ENCODE measurements around the gene PCMT1. TPM values are rescaled to one million over a fixed set of nuclear protein-coding genes. Genes with fewer than 3 reads are reported as not detected.
A peak's percentile ranks its signal among the peaks of the same experiment; 100 is the strongest.
"Not testable (repeated sequence)": the region's sequence is repeated elsewhere in the genome, so short reads cannot be mapped to it uniquely, and the experiment has no call there.

The PCMT1 gene
- total RNA-seq, 4 donors from 2014 or later, result 25.8 to 97.3 (median 64.4) TPM

- no peaks in the 10 kb centered on the region for H3K36me3 ChIP-seq
- in situ Hi-C loops (cut with MboI; ENCODE audit: low pct_ligation_motif_present in 1 of 4, low pct_unique_long_range_greater_than_20kb in 1 of 4, low sequenced_read_pairs in 3 of 4), result loop anchor here in 3 of 4 donors (10.0 to 25.0 kb wide), 2 partner anchors 79 to 167 kb away; partner anchors contain the start of gene RAET1G (in 1 of the 3)
- H3K27me3 ChIP-seq, result no peaks in the 10 kb centered on the region
- H3K4me1 ChIP-seq, result peaks cover 4 to 19% (median 12%) of the 10 kb centered on the region in 4 donors
- intact Hi-C loops (cut with DNase I; ENCODE audit: low total_unique reads), result no loop called here
- no peaks in the 10 kb centered on the region for H3K9me3 ChIP-seq
- H3K27ac ChIP-seq, result no peak overlapping the region
- TF ChIP-seq POLR2AphosphoS5 (IDR thresholded peaks at IDR 0.05) (no peak), POLR2A (IDR thresholded peaks at IDR 0.05) (no peak), EP300 (IDR thresholded peaks at IDR 0.05; ENCODE audit: low read depth) (no peak), CTCF (IDR thresholded peaks at IDR 0.05) (no peak)
- WGBS, 2 donors (ENCODE audit: low coverage in 1 of 2), result 55 to 78% methylated on average over 1 to 2 of the region's 3 CpGs
- H3K4me3 ChIP-seq, result no peak overlapping the region
- no peak for DNase-seq
Measured at GRCh38 chr6:149845549-149845948, 96.0 kb downstream of the PCMT1 start.

GRCh38 chr6:149846321-149846720 is 96.8 kb downstream of the PCMT1 start:
- Histone ChIP-seq H3K27me3 (no peaks in the 10 kb centered on the region), H3K27ac (no peak overlapping the region), H3K4me3 (no peak overlapping the region), H3K4me1 (peaks cover 4 to 15% (median 8%) of the 10 kb centered on the region in 4 donors), H3K9me3 (no peaks in the 10 kb centered on the region), H3K36me3 (no peaks in the 10 kb centered on the region)
- no peak for DNase-seq
- in situ Hi-C loops (cut with MboI; ENCODE audit: low pct_ligation_motif_present in 1 of 4, low pct_unique_long_range_greater_than_20kb in 1 of 4, low sequenced_read_pairs in 3 of 4), result loop anchor here in 3 of 4 donors (10.0 to 25.0 kb wide), 2 partner anchors 78 to 166 kb away; partner anchors contain the start of gene RAET1G (in 1 of the 3)
- TF ChIP-seq POLR2A (IDR thresholded peaks at IDR 0.05) (no peak), EP300 (IDR thresholded peaks at IDR 0.05; ENCODE audit: low read depth) (no peak), POLR2AphosphoS5 (IDR thresholded peaks at IDR 0.05) (no peak), CTCF (IDR thresholded peaks at IDR 0.05) (no peak)
- intact Hi-C loops (cut with DNase I; ENCODE audit: low total_unique reads), result no loop called here
- WGBS, 2 donors (ENCODE audit: low coverage in 1 of 2), result 74% methylated on average over 7 of the region's 7 CpGs; no CpG with 5 or more reads in 1 of the 2 donors

GRCh38 chr6:149847939-149848267 is 98.4 kb downstream of the PCMT1 start:
- H3K27me3 ChIP-seq, result no peaks in the 10 kb centered on the region
- H3K4me3 ChIP-seq, result no peak overlapping the region
- H3K36me3 ChIP-seq, result no peaks in the 10 kb centered on the region
- WGBS, 2 donors (ENCODE audit: low coverage in 1 of 2), result 60% methylated on average over 4 of the region's 4 CpGs; no CpG with 5 or more reads in 1 of the 2 donors
- no peak for DNase-seq
- H3K4me1 ChIP-seq, result peaks cover 6 to 25% (median 8%) of the 10 kb centered on the region in 4 donors
- no peaks in the 10 kb centered on the region for H3K9me3 ChIP-seq
- H3K27ac ChIP-seq, result peak overlapping the region in 2 of 4 donors; percentile 32 to 39
- intact Hi-C loops (cut with DNase I; ENCODE audit: low total_unique reads), result no loop called here
- no peak for TF ChIP-seq EP300 (IDR thresholded peaks at IDR 0.05; ENCODE audit: low read depth)
- no peak for TF ChIP-seq POLR2A (IDR thresholded peaks at IDR 0.05)
- TF ChIP-seq POLR2AphosphoS5 (IDR thresholded peaks at IDR 0.05), result no peak
- no peak for TF ChIP-seq CTCF (IDR thresholded peaks at IDR 0.05)
- in situ Hi-C loops (cut with MboI; ENCODE audit: low pct_ligation_motif_present in 1 of 4, low pct_unique_long_range_greater_than_20kb in 1 of 4, low sequenced_read_pairs in 3 of 4), result loop anchor here in 3 of 4 donors (10.0 to 25.0 kb wide), 2 partner anchors 77 to 164 kb away; partner anchors contain the start of gene RAET1G (in 1 of the 3)

GRCh38 chr6:149848343-149848742 is 98.8 kb downstream of the PCMT1 start:
- H3K36me3 ChIP-seq; H3K27ac ChIP-seq; H3K4me3 ChIP-seq; DNase-seq; H3K9me3 ChIP-seq; intact Hi-C loops (cut with DNase I; ENCODE audit: low total_unique reads); H3K27me3 ChIP-seq: not testable (repeated sequence)
- in situ Hi-C loops (cut with MboI; ENCODE audit: low pct_ligation_motif_present in 1 of 4, low pct_unique_long_range_greater_than_20kb in 1 of 4, low sequenced_read_pairs in 3 of 4), result loop anchor here in 3 of 4 donors (10.0 to 25.0 kb wide), 2 partner anchors 76 to 164 kb away; partner anchors contain the start of gene RAET1G (in 1 of the 3)
- peaks cover 6 to 25% (median 8%) of the 10 kb centered on the region in 4 donors for H3K4me1 ChIP-seq
- 70 to 83% methylated on average over 3 to 4 of the region's 4 CpGs for WGBS, 2 donors (ENCODE audit: low coverage in 1 of 2)

Data from transverse colon (tissue), 4 donors.